ENCODE results near the gene TTN. TPM values are rescaled to one million over a fixed set of nuclear protein-coding genes. Genes with fewer than 3 reads are reported as not detected.

Gene TTN
- total and polyA plus RNA-seq, 2 of the 4 experiments (the other 2 are of a cell fraction) = 0.02 to 0.18 TPM

- H2AK9ac ChIP-seq (replicated peaks; ENCODE audit: low read depth, low read length, poor library complexity) = no peak overlapping the region
- no peak overlapping the region for H4K5ac ChIP-seq (ENCODE audit: low read depth, low read length)
- H3K18ac ChIP-seq (ENCODE audit: low read depth, low read length) = no peak overlapping the region
- no peak overlapping the region for H3K23ac ChIP-seq (ENCODE audit: low read depth, low read length)
- H2BK20ac ChIP-seq (ENCODE audit: low read depth, low read length) = no peak overlapping the region
- no peak overlapping the region for H4K91ac ChIP-seq (ENCODE audit: insufficient read depth, low read depth, low read length)
- intact Hi-C loops (cut with micrococcal nuclease) (no loop called here), dilution Hi-C loops (cut with HindIII; ENCODE audit: low sequenced_read_pairs, unreplicated experiment) (no loop called here), in situ Hi-C loops (cut with MboI; ENCODE audit: low sequenced_read_pairs) (no loop called here)
- no peak overlapping the region for H2BK5ac ChIP-seq (ENCODE audit: low read depth, low read length, poor library complexity, severe bottlenecking)
- no peak overlapping the region for H4K8ac ChIP-seq (ENCODE audit: low read depth in 2 of 2, low read length in 2 of 2)
- no peak overlapping the region for H3K9ac ChIP-seq (ENCODE audit: low read depth, low read length)
- H4K20me1 ChIP-seq (ENCODE audit: insufficient read depth, low read length) = no peaks in the 10 kb centered on the region
- WGBS, 2 experiments (ENCODE audit: extremely low coverage in 2 of 2, insufficient read length in 1 of 2) = no CpG with 5 or more reads among the region's 3 CpGs
- ChIA-PET CTCF (interaction anchor here (0.9 to 1.1 kb wide), 2 partner anchors 21 to 55 kb away, joined by 3 read pairs; no protein-coding TSS in a partner anchor), POLR2A (ENCODE audit: unreplicated experiment) (no interaction called here)
- H3K14ac ChIP-seq (replicated peaks; ENCODE audit: low read depth, low read length) = no peak overlapping the region
- no peak for DNase-seq
- BruUV-seq (replicated peaks) = no TSS peak
- no peaks in the 10 kb centered on the region for H3K79me1 ChIP-seq (ENCODE audit: low read depth in 1 of 2, low read length in 2 of 2)
- no peak overlapping the region for H2BK120ac ChIP-seq (ENCODE audit: low read depth, low read length)
- H3K27me3 ChIP-seq (ENCODE audit: control insufficient read depth, insufficient read depth, low read length) = peaks cover 2% of the 10 kb centered on the region; the same call in 1 of the 2 replicates
- no peaks in the 10 kb centered on the region for H3K36me3 ChIP-seq (ENCODE audit: control insufficient read depth, insufficient read depth, low read length)
- ATAC-seq (ENCODE audit: low read depth) = no peak
- no peak overlapping the region for H3K4me2 ChIP-seq (ENCODE audit: low read depth, low read length)
- no peak overlapping the region for H3K4ac ChIP-seq (ENCODE audit: low read depth, low read length)
- no peak overlapping the region for H2BK15ac ChIP-seq (ENCODE audit: low read depth, low read length)
- no peak overlapping the region for H2AFZ ChIP-seq (replicated peaks; ENCODE audit: low read length, poor library complexity)
- TF ChIP-seq POLR2A (IDR thresholded peaks at IDR 0.05; ENCODE audit: low read depth, low read length) = no peak
- H2AK5ac ChIP-seq (ENCODE audit: low read depth, low read length) = no peak overlapping the region
- H3K4me1 ChIP-seq (ENCODE audit: control insufficient read depth, insufficient read depth, low read length) = no peaks in the 10 kb centered on the region
- H3K9me1 ChIP-seq (ENCODE audit: insufficient read depth, low read length) = no peaks in the 10 kb centered on the region
- no peak overlapping the region for H3K56ac ChIP-seq (ENCODE audit: extremely low read depth, insufficient read depth, low read length)
- H3K27ac ChIP-seq (ENCODE audit: insufficient read depth, low read length) = no peak overlapping the region
- H3K9me3 ChIP-seq (ENCODE audit: control insufficient read depth, insufficient read depth, low read length) = no peaks in the 10 kb centered on the region
- H3K4me3 ChIP-seq (ENCODE audit: insufficient read depth, low read depth, low read length) = no peak overlapping the region
These were observed 43.1 kb downstream of the TTN start for GRCh38 chr2:178764097-178764496.

All from IMR-90 (cell line).